HEK293T (cell line): ENCODE results near the gene IRGM.
"Not testable (repeated sequence)": the region's sequence is repeated elsewhere in the genome, so short reads cannot be mapped to it uniquely, and the experiment has no call there.

ENCODE experiments used
- CTCF ChIA-PET: fragments of 350-600 bp; formaldehyde crosslinking; extraction: SDS; loops from one replicate; lab custom pipeline; 2021; ENCODE audit warnings: antibody characterized with exemption, inconsistent platforms; lab: Yijun Ruan, JAX
- POLR2A ChIA-PET: fragments of 350-600 bp; formaldehyde crosslinking; extraction: SDS; loops from one replicate; lab custom pipeline; 2020; ENCODE audit warnings: antibody characterized with exemption, inconsistent platforms; lab: Yijun Ruan, JAX
- DNase-seq: peaks from one replicate; pipeline ENCODE4 v3.0.0; 2012; ENCODE audit warnings: mixed read lengths; ENCODE audit errors: extremely low spot score
- ARNT ChIP-seq: fragments of 450-650 bp; IDR thresholded peaks from 2 replicates; pipeline ENCODE4 v1.6.1; 2017; ENCODE audit warnings: mild to moderate bottlenecking
- BHLHE40 ChIP-seq: fragments of 450-650 bp; IDR thresholded peaks from 2 replicates; pipeline ENCODE4 v1.6.1; 2016; ENCODE audit warnings: mild to moderate bottlenecking, moderate library complexity, borderline replicate concordance
- CTBP1 ChIP-seq: fragments of 450-650 bp; IDR thresholded peaks from 2 replicates; pipeline ENCODE4 v1.6.1; 2016; ENCODE audit warnings: borderline replicate concordance
- ELF4 ChIP-seq: fragments of 450-650 bp; IDR thresholded peaks from 2 replicates; pipeline ENCODE4 v1.6.1; 2017; ENCODE audit warnings: antibody characterized with exemption
- FOXA1 ChIP-seq: fragments of 450-650 bp; IDR thresholded peaks from 2 replicates; pipeline ENCODE4 v1.6.1; 2016; ENCODE audit warnings: mild to moderate bottlenecking
- FOXK2 ChIP-seq: fragments of 450-650 bp; IDR thresholded peaks from 2 replicates; pipeline ENCODE4 v1.6.1; 2016; ENCODE audit warnings: mild to moderate bottlenecking
- FOXM1 ChIP-seq: fragments of 450-650 bp; IDR thresholded peaks from 2 replicates; pipeline ENCODE4 v1.6.1; 2017; ENCODE audit warnings: mild to moderate bottlenecking, borderline replicate concordance
- HDGF ChIP-seq: fragments of 450-650 bp; IDR thresholded peaks from 2 replicates; pipeline ENCODE4 v1.6.1; 2017; ENCODE audit warnings: antibody characterized with exemption, borderline replicate concordance
- L3MBTL2 ChIP-seq: fragments of 450-650 bp; conservative IDR thresholded peaks from 2 replicates; pipeline ENCODE4 v1.6.1; 2016; ENCODE audit warnings: mild to moderate bottlenecking
- LEF1 ChIP-seq: fragments of 450-650 bp; IDR thresholded peaks from 2 replicates; pipeline ENCODE4 v1.6.1; 2017; ENCODE audit warnings: mild to moderate bottlenecking, borderline replicate concordance
- NFRKB ChIP-seq: fragments of 450-650 bp; IDR thresholded peaks from 2 replicates; pipeline ENCODE4 v1.6.1; 2016; ENCODE audit warnings: mild to moderate bottlenecking, moderate library complexity
- SP1 ChIP-seq: fragments of 450-650 bp; IDR thresholded peaks from 2 replicates; pipeline ENCODE4 v1.6.1; 2017
- SUZ12 ChIP-seq: fragments of 450-650 bp; IDR thresholded peaks from 2 replicates; pipeline ENCODE4 v1.6.1; 2016; ENCODE audit warnings: mild to moderate bottlenecking
- TARDBP ChIP-seq: fragments of 450-650 bp; IDR thresholded peaks from 2 replicates; pipeline ENCODE4 v1.6.1; 2016
- ZNF384 ChIP-seq: fragments of 450-650 bp; IDR thresholded peaks from 2 replicates; pipeline ENCODE4 v1.6.1; 2016
- TF ChIP-seq, protein P1 (sequence below): fragments of 450-650 bp; IDR thresholded peaks from 2 replicates; pipeline ENCODE4 v1.6.1; 2016

Gene IRGM

DNA sequence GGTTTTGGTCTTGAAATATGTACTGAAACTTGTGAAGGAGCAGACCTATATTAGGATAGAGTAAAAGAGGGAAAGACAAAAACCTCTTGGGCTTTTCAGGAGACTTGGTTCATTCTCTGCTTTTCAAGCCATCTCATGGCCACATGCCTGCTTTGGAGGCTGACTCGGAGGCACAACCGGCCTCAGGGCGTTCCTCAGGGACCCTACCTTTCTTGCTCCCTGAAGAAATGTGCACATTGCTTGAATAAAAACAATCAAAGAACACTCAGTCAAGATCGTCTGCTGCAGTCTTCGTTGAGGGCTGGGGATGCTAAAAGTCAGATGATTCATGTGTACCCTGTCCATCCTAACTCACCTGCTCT lies 994 bp downstream of the IRGM start:
- ChIA-PET CTCF (interaction anchor here (0.6 to 3.5 kb wide), 6 partner anchors 19 to 390 kb away, joined by 3 to 26 read pairs (median 5); partner anchors contain the start of gene RBM22), POLR2A (interaction anchor here (1.3 kb wide), 1 partner anchor 146 kb away, joined by 4 read pairs; the partner anchor contains the start of gene RBM22)
- DNase-seq: no peak
- TF ChIP-seq SP1: no peak
- TF ChIP-seq FOXK2: no peak
- TF ChIP-seq BHLHE40: no peak
- no peak for TF ChIP-seq TARDBP
- no peak for TF ChIP-seq HDGF
- no peak for TF ChIP-seq L3MBTL2
- no peak for TF ChIP-seq LEF1
- no peak for TF ChIP-seq NFRKB
- no peak for TF ChIP-seq ZNF384
- TF ChIP-seq ELF4: no peak
- TF ChIP-seq CTBP1: no peak
- no peak for TF ChIP-seq FOXA1
- TF ChIP-seq ARNT: no peak
- TF ChIP-seq FOXM1: no peak
- TF ChIP-seq, protein P1, sequence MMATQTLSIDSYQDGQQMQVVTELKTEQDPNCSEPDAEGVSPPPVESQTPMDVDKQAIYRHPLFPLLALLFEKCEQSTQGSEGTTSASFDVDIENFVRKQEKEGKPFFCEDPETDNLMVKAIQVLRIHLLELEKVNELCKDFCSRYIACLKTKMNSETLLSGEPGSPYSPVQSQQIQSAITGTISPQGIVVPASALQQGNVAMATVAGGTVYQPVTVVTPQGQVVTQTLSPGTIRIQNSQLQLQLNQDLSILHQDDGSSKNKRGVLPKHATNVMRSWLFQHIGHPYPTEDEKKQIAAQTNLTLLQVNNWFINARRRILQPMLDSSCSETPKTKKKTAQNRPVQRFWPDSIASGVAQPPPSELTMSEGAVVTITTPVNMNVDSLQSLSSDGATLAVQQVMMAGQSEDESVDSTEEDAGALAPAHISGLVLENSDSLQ: no peak

DNA sequence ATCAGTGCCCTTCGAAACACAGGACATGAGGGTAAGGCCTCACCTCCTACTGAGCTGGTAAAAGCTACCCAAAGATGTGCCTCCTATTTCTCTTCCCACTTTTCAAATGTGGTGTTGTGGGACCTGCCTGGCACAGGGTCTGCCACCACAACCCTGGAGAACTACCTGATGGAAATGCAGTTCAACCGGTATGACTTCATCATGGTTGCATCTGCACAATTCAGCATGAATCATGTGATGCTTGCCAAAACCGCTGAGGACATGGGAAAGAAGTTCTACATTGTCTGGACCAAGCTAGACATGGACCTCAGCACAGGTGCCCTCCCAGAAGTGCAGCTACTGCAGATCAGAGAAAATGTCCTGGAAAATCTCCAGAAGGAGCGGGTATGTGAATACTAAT lies 1.9 kb downstream of the IRGM start:
- POLR2A ChIA-PET: no interaction called here
- CTCF ChIA-PET: interaction anchor here (2.9 to 3.5 kb wide), 2 partner anchors 47 to 288 kb away, joined by 25 to 26 read pairs; no protein-coding TSS in a partner anchor
- TF ChIP-seq TARDBP: no peak
- TF ChIP-seq NFRKB: no peak
- TF ChIP-seq L3MBTL2: no peak
- TF ChIP-seq CTBP1: no peak
- TF ChIP-seq, protein P1: no peak
- TF ChIP-seq BHLHE40: no peak
- TF ChIP-seq SP1: no peak
- TF ChIP-seq ZNF384: no peak
- no peak for TF ChIP-seq FOXK2
- TF ChIP-seq FOXA1: no peak
- TF ChIP-seq FOXM1: no peak
- TF ChIP-seq HDGF: no peak
- TF ChIP-seq ARNT: no peak
- TF ChIP-seq ELF4: no peak
- no peak for TF ChIP-seq LEF1
- DNase-seq: no peak

DNA sequence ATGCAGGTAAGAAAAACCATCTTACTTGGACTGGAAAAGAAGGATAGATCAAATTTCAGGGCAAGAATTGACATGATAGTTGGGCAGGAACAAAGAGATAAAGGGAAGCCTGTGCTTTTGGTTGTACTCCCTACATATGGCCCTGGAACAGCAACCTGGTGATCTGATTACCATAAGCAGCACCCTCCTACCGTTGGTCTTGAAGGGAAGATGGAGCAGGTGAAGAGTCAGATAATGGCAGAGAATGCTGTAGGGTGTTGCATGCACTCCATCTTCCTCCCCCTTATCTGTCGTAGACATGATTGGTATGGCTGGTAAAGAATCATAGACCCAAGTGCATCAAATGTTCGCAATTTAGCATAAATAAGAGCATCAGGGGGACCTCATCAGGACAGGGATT lies 4.7 kb downstream of the IRGM start:
- TF ChIP-seq HDGF: no peak
- TF ChIP-seq ARNT: no peak
- TF ChIP-seq FOXA1: no peak
- no peak for TF ChIP-seq LEF1
- no peak for TF ChIP-seq SP1
- no peak for TF ChIP-seq NFRKB
- no peak for TF ChIP-seq TARDBP
- POLR2A ChIA-PET: no interaction called here
- no peak for DNase-seq
- CTCF ChIA-PET: interaction anchor here (1.4 kb wide), 2 partner anchors 49 to 50 kb away, joined by 3 to 6 read pairs; no protein-coding TSS in a partner anchor

DNA sequence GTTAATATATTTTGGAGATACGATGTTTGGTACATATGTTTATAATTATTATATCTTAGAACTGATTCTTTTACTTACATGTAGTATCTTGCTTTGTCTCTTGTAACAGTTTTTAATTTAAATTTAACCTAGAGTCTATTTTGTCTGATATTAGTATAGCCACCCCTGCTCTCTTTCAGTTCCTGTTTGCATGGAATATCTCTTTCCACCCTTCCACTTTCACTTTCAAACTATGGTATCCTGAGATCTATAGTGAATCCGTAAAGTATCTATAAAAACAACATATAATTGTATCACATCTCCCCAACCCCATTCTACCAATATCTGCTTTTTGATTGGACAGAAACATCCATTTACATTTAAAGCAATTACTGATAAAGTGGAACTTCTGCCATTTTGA lies 7.2 kb downstream of the IRGM start:
- CTCF ChIA-PET: interaction anchor here (1.6 kb wide), 1 partner anchor 52 kb away, joined by 6 read pairs; no protein-coding TSS in a partner anchor
- no peak for DNase-seq
- no peak for TF ChIP-seq LEF1
- TF ChIP-seq CTBP1: no peak
- TF ChIP-seq L3MBTL2: no peak
- POLR2A ChIA-PET: no interaction called here

DNA sequence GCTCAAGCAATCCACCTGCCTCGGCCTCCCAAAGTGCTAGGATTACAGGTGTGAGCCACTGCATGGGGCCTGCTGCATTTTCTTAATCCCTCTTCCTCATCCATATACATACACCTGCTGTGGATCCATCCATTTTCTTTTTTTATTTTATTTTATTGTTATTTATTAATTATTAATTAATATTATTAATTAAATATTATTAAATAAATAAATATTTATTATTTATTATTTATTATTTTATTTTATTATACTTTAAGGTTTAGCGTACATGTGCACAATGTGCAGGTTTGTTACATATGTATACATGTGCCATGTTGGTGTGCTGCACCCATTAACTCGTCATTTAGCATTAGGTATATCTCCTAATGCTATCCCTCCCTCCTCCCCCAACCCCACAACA lies 10.4 kb downstream of the IRGM start:
- POLR2A ChIA-PET, CTCF ChIA-PET: not testable (repeated sequence)

DNA sequence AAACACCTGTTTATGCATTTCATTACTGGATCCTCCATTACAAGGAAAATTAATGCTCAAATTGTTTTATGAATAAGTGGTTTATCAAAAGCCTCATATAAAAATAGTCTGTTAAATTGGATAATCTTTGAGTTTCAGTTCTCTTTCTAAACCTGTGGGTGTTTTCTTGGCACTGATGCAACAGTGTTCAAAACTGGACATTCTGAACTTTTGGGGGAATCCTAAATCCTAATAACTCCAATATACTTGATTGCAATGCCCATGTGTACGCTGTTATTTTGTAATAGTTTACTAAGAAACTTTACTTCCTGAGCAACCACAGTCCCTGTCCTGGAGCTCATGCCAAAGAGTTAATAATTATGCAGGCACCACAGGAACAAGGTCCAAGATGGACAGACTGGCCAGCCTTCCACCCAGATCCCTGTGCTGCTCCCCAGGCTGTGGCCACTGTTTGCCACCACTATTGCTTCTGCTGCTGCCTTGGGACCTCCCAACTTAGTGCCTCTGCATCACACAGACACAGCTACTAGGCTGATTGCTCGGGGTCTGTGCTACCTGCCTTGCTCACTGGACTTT lies 14.0 kb downstream of the IRGM start:
- ChIA-PET POLR2A (no interaction called here), CTCF (no interaction called here)
- TF ChIP-seq CTBP1: no peak
- no peak for TF ChIP-seq FOXM1
- TF ChIP-seq TARDBP: no peak
- no peak for TF ChIP-seq BHLHE40
- no peak for TF ChIP-seq L3MBTL2
- no peak for TF ChIP-seq FOXA1
- no peak for DNase-seq

More for the DNA sequence above, 10.4 kb downstream of the IRGM start:
- DNase-seq: not testable (repeated sequence)

DNA sequence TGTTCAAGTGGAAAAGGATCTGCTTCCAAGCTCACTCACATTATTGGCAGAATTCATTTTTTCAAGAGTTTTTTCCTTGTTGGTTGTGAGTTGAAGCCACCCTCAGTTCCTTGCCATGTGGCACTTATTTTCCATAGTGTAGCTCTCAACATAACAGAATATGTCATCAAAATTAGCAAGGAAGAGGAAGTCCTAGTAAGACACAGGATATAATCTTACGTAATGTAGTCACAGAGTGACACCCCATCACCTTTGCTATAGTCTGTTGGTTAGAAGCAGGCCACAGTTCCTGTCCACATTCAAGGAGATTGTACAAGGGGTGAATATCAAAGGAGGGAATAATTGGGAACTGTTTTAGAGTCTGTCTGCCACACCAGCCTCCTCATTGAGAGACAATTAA lies 15.7 kb downstream of the IRGM start:
- TF ChIP-seq TARDBP (no peak), ZNF384 (no peak), LEF1 (no peak), FOXA1 (no peak), ARNT (no peak), FOXM1 (no peak), ELF4 (no peak), SUZ12 (no peak), FOXK2 (no peak), NFRKB (no peak), BHLHE40 (no peak), CTBP1 (no peak), SP1 (no peak), HDGF (no peak), L3MBTL2 (no peak)
- TF ChIP-seq, protein P1: no peak
- POLR2A ChIA-PET: no interaction called here
- CTCF ChIA-PET: no interaction called here
- no peak for DNase-seq
